HG03571 (cell line): ENCODE measurements around the gene MPLKIP.
"Not testable (repeated sequence)": the region's sequence is repeated elsewhere in the genome, so short reads cannot be mapped to it uniquely, and the experiment has no call there.

Source experiments
- ATAC-seq: cut with Tn5 transposase; IDR thresholded peaks from one replicate; pipeline ENCODE4 v1.9.1; 2021; ENCODE audit not compliant: unreplicated experiment

MPLKIP gene

DNA sequence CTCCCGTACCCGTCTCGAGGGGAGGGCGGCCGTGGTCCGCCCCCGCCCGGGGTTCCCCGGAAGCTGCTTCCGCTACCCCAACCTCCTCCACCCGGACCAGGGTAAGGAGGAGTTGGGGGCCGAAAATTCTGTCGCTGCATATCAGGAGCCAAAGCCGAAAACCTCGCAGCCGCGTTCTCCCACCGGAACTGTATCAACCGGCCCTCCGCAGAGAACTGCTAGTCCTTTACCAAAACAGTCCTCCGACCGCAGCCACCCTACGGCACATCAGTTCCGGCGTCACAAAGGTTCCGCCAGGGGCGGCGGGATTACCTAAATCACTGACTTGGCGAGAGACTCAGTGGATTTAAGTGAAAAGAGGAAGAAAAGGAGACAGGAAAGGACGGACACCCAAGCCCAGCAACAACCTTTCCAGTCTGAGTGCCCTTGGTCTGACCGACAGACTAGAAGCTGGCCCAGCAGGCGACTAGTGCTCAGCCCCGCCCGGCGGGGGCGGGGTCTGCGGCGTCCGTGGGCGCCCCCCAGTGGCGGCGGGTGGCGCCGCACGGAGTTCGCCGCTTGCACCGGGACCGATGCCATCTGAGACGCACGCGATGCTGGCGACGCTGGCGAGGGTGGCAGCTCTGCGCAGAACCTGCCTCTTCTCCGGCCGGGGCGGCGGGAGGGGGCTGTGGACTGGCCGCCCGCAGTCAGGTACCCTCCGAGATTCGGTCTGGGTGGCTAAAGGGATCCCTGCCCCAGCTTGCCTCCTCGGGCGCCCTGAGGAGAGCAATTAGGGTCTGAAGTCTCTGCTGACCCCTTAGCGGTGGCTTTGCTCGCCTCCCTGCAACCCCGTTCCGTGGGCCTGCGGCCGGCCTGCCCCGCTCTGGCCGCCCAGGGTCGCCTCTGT, at the start of gene MPLKIP, which contains the start of gene SUGCT:
TSS of gene MPLKIP (minus strand) at position 195 of the 889 bp plus-strand sequence. CDS start at position 140, 55 bp downstream.
TSS of gene SUGCT (plus strand) at position 578 of the 889 bp plus-strand sequence.
- peak; percentile 86 for ATAC-seq

DNA sequence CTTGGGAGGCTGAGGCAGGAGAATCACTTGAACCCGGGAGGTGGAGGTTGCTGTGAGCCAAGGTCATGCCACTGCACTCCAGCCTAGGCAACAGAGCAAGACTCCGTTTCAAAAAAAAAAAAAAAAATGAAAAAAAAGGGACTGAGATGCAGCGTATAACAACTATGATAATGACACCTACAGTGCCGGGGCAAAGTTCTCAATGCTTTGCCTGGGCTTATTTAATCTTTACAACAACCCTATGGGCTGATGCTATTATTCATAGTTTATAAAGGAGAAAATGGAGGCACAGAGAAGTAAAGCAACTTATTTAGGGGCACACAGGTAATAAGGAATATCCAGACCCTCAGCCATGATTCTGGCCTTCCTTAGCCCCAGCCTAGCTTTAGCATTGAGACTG, 48.0 kb upstream of the MPLKIP start:
- no peak for ATAC-seq

DNA sequence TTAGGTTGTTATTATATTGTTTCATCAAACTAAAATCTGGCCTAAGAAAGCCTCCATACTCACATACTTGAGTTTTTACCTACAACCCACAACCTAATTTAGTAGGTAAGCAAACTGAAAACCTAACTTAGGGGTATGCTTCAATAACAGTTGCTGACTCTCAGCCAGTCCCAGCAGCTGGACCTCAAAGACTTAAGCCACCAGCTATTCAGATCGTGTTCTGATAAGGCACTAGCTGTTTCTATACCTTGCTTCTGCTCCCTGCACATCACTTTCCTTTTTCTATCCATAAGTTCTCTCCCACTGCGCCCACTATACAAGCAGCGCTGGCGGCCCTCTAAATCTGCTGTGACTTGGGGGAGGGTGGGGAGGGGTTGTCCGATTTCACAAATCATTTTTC, 42.6 kb upstream of the MPLKIP start:
- no peak for ATAC-seq

DNA sequence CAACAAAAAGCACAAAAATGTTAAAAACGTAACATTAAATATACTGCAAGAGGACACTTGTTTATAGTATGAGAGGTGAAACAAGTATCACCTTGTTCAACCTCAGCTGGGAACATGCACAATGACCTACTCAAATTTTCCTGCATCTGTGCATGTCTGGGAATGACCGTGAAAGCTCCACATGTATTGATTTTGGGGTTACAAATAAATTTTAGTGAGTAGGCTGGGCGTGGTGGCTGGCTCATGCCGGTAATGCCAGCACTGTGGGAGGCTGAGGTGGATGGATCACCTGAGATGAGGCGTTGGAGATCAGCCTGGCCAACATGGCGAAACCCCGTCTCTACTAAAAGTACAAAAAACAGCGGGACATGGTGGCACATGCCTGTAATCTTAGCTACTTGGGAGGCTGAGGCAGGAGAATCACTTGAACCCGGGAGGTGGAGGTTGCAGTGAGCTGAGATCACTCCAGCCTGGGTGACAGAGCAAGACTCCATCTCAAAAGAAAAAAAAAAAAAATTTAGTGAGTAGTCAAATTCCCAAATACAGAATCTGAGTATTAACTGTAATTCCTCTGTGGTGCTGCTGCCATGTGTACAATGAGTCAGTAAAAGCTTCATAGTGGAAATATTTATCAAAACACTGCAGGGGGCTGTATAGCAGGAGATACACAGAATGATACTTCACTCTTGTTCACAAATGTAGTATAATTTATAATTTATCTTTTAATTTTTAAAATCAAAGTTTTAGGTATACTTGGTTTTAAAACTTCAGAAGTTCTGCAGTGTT, 41.5 kb upstream of the MPLKIP start:
- ATAC-seq = no peak

DNA sequence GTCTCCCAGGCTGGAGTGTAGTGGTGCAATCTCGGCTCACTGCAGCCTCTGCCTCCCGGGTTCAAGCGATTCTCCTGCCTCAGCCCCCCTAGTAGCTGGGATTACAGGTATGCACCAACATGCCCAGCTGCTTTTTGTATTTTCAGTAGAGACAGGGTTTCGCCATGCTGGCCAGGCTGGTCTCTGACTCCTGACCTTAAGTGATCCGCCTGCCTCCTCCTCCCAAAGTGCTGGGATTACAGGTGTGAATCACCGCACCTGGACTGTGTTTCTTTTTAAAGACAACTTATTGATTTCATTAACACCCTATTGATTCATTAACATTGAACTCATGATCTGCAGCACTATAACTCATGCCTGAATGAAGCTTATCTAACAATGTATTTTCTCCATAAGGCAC, 40.8 kb upstream of the MPLKIP start:
- ATAC-seq = not testable (repeated sequence)

DNA sequence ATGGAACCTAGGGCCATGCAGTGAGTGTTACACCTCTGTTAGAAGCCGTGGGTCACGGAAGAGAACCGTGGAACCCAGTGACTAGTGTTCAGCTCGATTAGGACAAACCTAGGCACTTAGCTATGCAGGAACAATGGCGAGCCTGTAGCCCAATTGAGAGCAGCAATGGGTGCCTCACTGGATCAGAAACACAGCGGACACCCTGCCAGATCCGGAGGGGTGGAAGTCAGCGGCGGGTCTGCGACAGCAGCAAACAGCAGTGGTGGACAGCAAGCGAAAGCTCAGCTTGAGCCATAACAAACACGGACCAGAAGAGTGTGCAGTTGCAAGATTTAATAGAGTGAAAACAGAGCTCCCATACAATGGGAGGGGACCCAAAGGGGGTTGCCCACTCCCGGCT, 38.7 kb upstream of the MPLKIP start:
- ATAC-seq = not testable (repeated sequence)

DNA sequence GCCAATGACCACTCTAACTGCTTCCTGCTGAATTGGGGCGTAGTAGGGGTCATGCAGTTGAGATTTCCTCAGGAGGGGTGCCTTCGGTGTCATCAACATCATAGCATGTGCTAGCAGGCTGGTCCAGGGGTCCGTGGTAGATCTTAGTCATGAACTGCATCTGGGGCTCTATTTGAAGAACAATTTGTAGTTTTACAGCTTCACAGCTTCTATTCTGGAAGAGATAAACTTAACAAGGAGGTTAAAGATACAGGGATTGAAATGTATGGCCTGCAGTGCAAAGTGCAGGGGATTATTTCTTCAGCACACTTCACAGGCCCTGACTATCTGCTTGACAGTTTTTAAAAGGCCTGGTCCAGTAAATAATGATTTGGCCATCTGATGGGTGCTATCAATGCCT, 33.8 kb upstream of the MPLKIP start:
- ATAC-seq = not testable (repeated sequence)

DNA sequence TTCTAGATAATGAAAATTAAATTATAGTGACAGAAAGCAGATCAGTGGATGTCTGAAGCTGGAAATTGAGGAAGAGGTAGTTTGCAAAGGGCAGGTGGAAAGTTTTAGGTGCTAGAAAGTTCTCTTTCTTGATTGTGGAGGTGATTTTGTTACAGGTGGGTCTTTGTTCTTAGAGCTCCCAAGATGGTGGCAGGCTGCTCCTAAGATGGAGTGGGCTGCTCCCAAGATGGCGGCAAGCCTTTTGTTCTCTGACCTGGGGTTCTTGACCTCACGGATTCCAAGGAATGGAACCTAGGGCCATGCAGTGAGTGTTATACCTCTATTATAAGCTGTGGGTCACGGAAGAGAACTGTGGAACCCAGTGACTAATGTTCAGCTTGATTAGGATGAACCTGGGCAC, 32.9 kb upstream of the MPLKIP start:
- no peak for ATAC-seq

DNA sequence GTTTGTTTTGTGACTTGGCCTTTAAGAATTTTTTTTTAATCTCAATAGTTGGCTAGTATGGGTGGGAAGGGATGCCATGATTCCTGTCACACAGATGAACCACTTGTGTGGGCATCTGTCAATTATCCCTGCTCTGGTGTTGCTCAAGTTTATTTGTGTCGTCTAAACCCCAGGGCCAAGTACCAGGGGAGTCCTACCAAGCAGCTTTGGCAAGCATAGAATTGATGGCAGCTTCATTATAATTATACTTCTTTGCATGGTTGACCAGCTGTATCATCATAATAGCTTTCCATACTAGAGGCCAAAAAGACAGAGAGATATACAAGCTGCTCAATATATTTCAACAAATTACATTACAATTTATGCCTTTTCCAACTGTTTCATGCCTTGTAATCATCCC, 30.8 kb upstream of the MPLKIP start:
- ATAC-seq = no peak

DNA sequence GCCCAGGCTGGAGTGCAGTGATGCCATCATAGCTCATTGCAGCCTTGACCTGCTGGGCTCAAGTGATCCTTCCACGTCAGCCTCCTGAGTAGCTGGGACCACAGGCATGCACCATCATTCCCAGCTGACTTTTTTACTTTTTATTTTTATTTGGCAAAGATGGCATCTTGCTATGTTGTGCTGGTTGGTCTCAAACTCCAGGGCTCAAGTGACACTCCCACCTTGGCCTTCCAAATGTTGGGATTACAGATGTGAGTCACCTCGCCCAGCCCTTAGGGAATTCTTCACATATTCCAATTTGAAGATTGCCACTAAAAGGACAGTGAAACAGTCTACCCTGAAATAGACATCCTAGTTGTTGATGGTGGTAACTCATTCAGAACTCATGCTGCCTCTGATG, 28.1 kb upstream of the MPLKIP start:
- no peak for ATAC-seq

DNA sequence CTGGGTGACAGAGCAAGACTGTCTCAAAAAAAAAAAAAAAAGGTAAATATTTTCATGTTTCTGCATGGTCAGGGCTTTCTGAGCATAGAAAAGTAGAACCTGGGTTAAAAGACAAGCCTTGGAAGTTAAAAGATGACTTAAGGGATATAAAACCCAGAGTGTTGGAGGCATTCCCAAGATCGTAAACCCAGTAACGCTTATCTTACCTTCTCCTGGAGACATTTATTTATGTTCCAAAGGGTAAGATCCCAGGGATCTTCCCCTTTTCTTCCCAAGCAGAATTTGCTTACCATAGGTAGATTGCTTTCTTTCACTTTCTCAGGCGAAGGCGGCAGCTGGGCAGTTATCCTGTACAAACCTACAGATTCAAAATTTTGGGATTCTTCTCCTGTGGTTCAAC, 22.6 kb upstream of the MPLKIP start:
- no peak for ATAC-seq

DNA sequence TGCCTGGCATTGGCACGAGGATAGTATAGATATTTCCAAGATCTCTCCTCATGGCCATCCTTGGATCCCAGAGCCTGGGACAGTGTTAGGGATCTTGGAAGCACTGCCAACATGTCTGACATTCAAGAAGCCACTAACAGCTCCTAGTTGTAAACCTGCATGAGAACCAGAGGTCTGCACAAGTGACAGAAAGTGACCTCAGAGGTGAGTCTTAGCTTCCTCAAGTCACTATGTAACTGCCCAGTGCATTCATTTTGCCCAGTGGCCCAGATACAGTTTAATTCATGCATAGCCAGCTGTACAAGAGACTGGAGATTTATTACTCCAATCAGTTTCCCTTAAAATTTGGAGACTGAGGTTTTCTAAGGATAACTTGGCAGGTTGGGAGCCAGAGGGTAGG, 17.1 kb upstream of the MPLKIP start:
- ATAC-seq = no peak

DNA sequence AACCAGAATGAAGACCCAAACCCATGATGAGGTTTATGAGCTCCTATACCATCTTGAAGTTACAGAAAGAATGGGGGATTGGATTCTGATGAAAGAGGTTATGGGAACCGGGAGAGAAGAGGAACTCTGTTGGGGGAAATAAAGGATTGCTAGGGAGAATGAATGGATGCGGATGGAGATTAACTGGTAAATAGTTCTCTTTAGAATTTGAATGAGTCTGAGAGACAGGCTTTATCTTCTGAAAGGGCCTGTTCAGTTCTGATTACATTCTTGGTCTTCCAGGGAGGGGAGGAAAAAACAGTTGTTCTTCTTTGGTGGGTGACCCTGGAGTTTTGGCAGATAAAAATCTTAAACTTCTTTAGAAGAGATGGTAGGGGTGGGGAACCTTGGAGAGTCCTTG, 14.2 kb upstream of the MPLKIP start:
- no peak for ATAC-seq

DNA sequence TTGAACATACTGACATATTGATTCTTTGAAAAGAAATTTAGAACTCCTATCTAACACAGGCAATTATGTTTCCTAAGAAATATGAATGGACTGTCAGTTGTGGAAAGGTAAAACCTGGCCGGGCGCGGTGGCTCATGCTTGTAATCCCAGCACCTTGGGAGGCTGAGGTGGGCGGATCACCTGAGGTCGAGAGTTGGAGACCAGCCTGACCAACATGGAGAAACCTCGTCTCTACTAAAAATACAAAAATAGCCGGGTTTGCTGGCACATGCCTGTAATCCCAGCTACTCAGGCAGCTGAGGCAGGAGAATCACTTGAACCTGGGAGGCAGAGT, 13.8 kb upstream of the MPLKIP start:
- not testable (repeated sequence) for ATAC-seq

DNA sequence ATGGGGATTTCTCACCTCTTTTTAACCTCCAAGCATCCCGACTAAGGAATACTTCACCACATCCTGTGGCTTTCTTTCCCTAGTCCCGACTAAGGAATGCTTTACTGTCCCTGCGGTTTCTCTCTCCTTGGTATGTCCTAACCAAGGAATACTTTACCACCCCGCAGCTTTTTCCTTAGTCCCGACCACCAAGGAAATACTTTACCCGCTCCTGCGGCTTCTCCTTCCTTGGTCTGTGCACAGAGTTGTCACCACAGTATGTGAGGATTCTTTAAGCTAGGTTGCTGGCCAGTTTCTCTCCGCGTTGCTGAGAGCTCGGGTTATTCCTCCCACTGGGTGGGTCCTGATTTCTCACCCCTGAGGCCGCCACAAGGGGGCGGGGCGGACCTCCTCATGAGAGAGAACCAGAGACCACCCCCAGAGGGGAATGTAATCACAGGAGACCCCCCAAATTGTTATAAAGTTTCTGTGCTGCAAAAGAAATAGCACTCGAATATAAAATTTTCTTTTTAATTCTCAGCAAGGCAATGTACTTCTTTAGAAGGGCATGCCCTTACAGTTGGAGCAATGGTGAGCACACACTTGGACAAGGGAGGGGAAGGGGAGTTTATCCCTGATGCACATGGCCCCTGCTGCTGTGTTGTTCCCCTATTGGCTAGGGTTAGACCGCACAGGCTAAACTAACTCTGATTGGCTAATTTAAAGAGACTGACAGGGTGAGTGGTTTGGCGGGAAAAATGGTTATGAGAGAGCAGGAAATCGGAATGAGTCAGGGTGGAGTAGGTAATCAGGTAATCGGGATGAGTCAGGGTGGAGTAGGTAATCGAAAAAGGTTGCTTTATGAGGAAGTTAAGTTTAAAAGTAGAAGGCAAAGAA, 13.2 kb upstream of the MPLKIP start:
- no peak for ATAC-seq

DNA sequence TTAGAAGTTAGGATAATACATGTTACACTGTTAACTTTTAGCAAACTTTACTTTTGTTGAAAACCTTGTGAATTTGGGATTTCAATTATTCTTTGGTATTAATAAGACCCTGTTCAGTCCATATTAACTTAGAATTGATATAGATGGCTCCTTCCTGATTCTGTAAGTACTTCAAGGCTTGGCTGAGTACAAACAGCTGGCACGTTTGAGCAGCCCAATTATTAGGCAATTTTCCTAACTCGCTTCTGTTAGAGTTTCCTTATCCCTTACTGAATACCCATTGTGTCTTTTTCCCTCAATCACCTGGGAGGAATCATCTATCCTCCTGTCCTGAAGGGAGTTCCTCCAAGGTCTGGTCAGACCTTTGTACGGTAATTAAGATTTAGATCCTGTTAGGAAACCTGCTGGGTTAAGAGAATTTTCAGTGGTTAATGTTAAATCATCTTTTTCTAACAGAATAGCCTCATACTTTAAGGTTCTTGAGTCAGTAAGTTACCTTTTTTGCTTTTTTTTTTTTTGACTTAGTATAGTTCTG, 11.2 kb upstream of the MPLKIP start:
- not testable (repeated sequence) for ATAC-seq

DNA sequence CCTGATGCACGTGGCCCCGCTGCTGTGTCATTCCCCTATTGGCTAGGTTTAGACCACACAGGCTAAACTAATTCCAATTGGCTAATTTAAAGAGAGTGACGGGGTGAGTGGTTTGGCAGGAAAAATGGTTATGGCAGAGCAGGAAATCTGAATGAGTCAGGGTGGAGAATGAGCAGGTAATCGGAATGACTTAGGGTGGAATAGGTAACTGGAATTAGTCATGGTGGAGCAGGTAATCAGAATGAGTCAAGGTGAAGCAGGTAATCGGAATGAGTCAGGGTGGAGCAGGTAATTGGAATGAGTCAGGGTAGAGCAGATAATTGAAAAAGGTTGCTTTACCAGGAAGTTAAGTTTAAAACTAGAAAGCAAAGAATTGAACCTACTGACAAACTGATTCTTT, 7.5 kb upstream of the MPLKIP start:
- not testable (repeated sequence) for ATAC-seq

DNA sequence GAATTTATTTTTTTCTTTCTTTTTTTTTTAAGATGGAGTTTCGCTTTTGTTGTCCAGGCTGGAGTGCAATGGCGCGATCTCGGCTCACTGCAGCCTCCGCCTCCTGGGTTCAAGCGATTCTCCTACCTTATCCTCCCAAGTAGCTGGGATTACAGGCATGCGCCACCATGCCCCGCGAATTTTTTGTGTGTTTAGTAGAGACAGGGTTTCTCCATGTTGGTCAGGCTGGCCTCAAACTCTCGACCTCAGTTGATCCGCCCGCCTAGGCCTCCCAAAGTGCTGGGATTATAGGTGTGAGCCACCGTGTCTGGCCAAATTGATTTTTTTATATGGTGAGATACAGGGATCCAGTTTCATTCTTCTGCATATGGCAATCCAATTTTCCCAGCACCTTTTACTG, 5.5 kb upstream of the MPLKIP start:
- not testable (repeated sequence) for ATAC-seq

DNA sequence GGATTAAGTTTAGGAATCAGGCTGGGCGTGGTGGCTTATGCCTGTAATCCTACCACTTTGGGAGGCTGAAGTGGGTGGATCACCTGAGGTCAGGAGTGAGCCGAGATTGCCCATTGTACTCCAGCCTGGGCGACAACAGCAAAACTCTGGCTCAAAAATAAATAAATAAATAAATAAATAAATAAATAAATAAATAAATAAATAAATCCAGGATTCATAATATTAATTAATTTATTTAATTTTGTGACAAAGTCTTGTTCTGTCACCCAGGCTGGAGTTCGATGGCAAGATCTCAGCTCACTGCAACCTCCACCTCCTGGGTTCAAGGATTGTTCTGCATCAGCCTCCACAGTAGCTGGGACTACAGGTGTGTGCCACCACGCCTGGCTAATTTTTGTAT, 4.6 kb upstream of the MPLKIP start:
- no peak for ATAC-seq

DNA sequence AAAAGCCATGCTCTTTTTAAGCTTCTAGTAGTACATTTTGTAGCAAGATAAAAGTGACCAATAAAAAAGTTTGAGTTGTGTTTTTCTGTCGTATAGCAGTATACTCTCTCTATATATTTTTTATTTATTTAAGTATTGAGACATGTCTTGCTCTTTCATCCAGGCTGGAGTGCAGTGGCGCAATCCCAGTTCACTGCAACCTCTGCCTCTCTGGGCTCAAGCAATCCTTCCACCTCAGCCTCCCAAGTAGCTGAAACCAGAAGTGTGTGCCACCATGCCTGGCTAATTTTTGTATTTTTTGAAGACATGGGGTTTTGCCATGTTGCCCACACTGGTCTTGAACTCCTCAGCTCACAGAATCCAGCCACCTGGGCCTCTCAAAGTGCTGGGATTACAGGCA, 3.1 kb upstream of the MPLKIP start:
- no peak for ATAC-seq

DNA sequence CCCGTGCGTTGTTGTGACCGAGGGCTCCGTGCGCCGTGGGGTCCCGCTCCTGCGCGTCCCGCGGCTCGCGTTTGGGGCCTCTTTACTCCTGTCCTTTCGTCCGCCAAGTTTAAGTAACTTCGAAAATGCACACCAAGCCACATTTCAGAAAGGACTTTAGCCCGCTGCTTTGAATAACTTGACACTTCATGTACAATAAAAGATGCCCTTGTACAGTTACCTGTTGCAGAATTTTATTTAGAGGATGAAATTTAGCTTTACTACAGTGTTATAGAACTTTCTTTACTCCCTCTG, 842 bp upstream of the MPLKIP start:
- ATAC-seq = no peak
